ENCODE results near the gene RANBP2.
"Not testable (repeated sequence)": the region's sequence is repeated elsewhere in the genome, so short reads cannot be mapped to it uniquely, and the experiment has no call there.

RANBP2 gene

GRCh38 chr2:108719149-108720044 is at the start of gene RANBP2:
RANBP2 (plus strand) TSS chr2:108719482; CDS start chr2:108719607, 125 bp downstream.
- Histone ChIP-seq H3K36me3 (replicated peaks; ENCODE audit: low read depth, low read length) (no peaks in the 10 kb centered on the region), H3K9me3 (ENCODE audit: insufficient read depth, low read length) (no peaks in the 10 kb centered on the region), H3K79me2 (ENCODE audit: low read length) (peaks cover 54% of the 10 kb centered on the region), H3K27ac (ENCODE audit: low read length) (peak within 1 kb of the TSS; percentile 66), H3K9ac (ENCODE audit: low read length) (peak within 1 kb of the TSS; percentile 90), H3K4me1 (ENCODE audit: low read length) (peaks cover 8% of the 10 kb centered on the region), H3K4me3 (ENCODE audit: low read length) (peak within 1 kb of the TSS; percentile 88), H3K4me2 (ENCODE audit: low read length) (peak within 1 kb of the TSS; percentile 71), H4K20me1 (ENCODE audit: insufficient read depth, low read length) (peaks cover 8% of the 10 kb centered on the region), H3K27me3 (ENCODE audit: low read depth, low read length) (no peaks in the 10 kb centered on the region), H2AFZ (ENCODE audit: low read depth, low read length) (peak within 1 kb of the TSS; percentile 74)
- TF ChIP-seq CTCF (IDR thresholded peaks at IDR 0.05; ENCODE audit: low read depth, low read length): no peak
- TF ChIP-seq EZH2phosphoT487 (IDR thresholded peaks at IDR 0.05; ENCODE audit: low read depth): no peak

DNA sequence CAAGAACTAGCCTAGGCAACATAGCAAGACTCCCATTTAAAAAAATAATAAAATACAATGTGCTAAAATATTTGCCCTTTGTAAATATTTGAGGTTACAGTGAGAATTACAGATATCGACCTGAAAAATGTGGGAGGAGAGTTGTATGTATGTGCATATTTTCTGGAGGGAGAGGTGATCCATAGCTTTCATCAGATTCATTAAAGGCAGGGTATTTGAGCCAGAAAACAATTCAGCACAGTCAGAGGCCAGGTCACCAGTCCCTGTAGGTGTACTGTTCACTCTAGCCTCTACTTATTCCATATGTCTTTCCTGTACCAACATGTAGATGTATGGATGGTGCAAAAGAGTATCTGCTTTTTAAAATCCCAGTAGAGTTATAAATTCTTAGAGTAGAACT is 49.0 kb upstream of the RANBP2 start:
- H3K9me3 ChIP-seq (ENCODE audit: insufficient read depth, low read length); H3K4me2 ChIP-seq (ENCODE audit: low read length); H3K79me2 ChIP-seq (ENCODE audit: low read length); H3K36me3 ChIP-seq (replicated peaks; ENCODE audit: low read depth, low read length); H3K4me1 ChIP-seq (ENCODE audit: low read length); H4K20me1 ChIP-seq (ENCODE audit: insufficient read depth, low read length); H3K4me3 ChIP-seq (ENCODE audit: low read length); H3K27ac ChIP-seq (ENCODE audit: low read length); H3K9ac ChIP-seq (ENCODE audit: low read length); H3K27me3 ChIP-seq (ENCODE audit: low read depth, low read length); H2AFZ ChIP-seq (ENCODE audit: low read depth, low read length): not testable (repeated sequence)

GRCh38 chr2:108672200-108672805 is 47.0 kb upstream of the RANBP2 start:
- H4K20me1 ChIP-seq (ENCODE audit: insufficient read depth, low read length); H3K4me2 ChIP-seq (ENCODE audit: low read length); H3K36me3 ChIP-seq (replicated peaks; ENCODE audit: low read depth, low read length); H3K27me3 ChIP-seq (ENCODE audit: low read depth, low read length); H3K4me1 ChIP-seq (ENCODE audit: low read length); H3K27ac ChIP-seq (ENCODE audit: low read length); H3K79me2 ChIP-seq (ENCODE audit: low read length); H3K4me3 ChIP-seq (ENCODE audit: low read length); H3K9ac ChIP-seq (ENCODE audit: low read length); H3K9me3 ChIP-seq (ENCODE audit: insufficient read depth, low read length); H2AFZ ChIP-seq (ENCODE audit: low read depth, low read length): not testable (repeated sequence)

GRCh38 chr2:108676522-108676921 is 42.8 kb upstream of the RANBP2 start:
- not testable (repeated sequence) for H3K9me3 ChIP-seq (ENCODE audit: insufficient read depth, low read length); H3K4me1 ChIP-seq (ENCODE audit: low read length); H3K4me3 ChIP-seq (ENCODE audit: low read length); H3K9ac ChIP-seq (ENCODE audit: low read length); H3K4me2 ChIP-seq (ENCODE audit: low read length); H3K27me3 ChIP-seq (ENCODE audit: low read depth, low read length); H3K36me3 ChIP-seq (replicated peaks; ENCODE audit: low read depth, low read length); H2AFZ ChIP-seq (ENCODE audit: low read depth, low read length); H3K27ac ChIP-seq (ENCODE audit: low read length); H4K20me1 ChIP-seq (ENCODE audit: insufficient read depth, low read length); H3K79me2 ChIP-seq (ENCODE audit: low read length)

- not testable (repeated sequence) for H4K20me1 ChIP-seq (ENCODE audit: insufficient read depth, low read length); H3K27me3 ChIP-seq (ENCODE audit: low read depth, low read length); H2AFZ ChIP-seq (ENCODE audit: low read depth, low read length); H3K36me3 ChIP-seq (replicated peaks; ENCODE audit: low read depth, low read length); H3K4me3 ChIP-seq (ENCODE audit: low read length); H3K27ac ChIP-seq (ENCODE audit: low read length); H3K4me2 ChIP-seq (ENCODE audit: low read length); H3K9me3 ChIP-seq (ENCODE audit: insufficient read depth, low read length); H3K9ac ChIP-seq (ENCODE audit: low read length); H3K79me2 ChIP-seq (ENCODE audit: low read length); H3K4me1 ChIP-seq (ENCODE audit: low read length)
These were observed 42.0 kb upstream of the RANBP2 start for GRCh38 chr2:108677239-108677744.

DNA sequence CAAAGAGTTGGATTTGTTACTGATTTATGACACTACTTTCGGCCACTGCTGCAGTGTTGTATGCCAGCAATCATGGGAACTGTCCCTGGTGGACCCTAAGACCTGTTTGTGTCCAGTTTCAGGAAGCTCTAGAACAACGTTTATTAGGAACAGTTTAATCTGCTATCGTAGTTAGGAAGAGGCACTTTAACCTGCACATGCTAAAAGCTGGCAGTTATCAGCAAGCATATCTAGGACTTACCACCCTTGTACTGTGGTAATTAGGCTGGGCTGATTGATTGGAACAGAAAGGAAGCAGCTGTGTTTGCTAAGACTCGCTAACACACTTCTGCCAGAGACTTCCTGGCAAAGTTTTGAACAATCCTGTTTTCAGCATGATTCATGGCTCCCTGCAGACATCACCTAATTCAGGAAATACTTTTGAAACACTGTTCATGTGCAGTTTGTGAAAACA is 41.1 kb upstream of the RANBP2 start:
- H3K27ac ChIP-seq (ENCODE audit: low read length); H2AFZ ChIP-seq (ENCODE audit: low read depth, low read length); H3K36me3 ChIP-seq (replicated peaks; ENCODE audit: low read depth, low read length); H3K9me3 ChIP-seq (ENCODE audit: insufficient read depth, low read length); H3K4me1 ChIP-seq (ENCODE audit: low read length); H3K79me2 ChIP-seq (ENCODE audit: low read length); H3K27me3 ChIP-seq (ENCODE audit: low read depth, low read length); H3K4me3 ChIP-seq (ENCODE audit: low read length); H3K9ac ChIP-seq (ENCODE audit: low read length); H4K20me1 ChIP-seq (ENCODE audit: insufficient read depth, low read length); H3K4me2 ChIP-seq (ENCODE audit: low read length): not testable (repeated sequence)

- not testable (repeated sequence) for H3K9ac ChIP-seq (ENCODE audit: low read length); H3K27me3 ChIP-seq (ENCODE audit: low read depth, low read length); H3K79me2 ChIP-seq (ENCODE audit: low read length); H3K27ac ChIP-seq (ENCODE audit: low read length); H3K4me1 ChIP-seq (ENCODE audit: low read length); H3K4me2 ChIP-seq (ENCODE audit: low read length); H4K20me1 ChIP-seq (ENCODE audit: insufficient read depth, low read length); H3K4me3 ChIP-seq (ENCODE audit: low read length); H3K36me3 ChIP-seq (replicated peaks; ENCODE audit: low read depth, low read length); H3K9me3 ChIP-seq (ENCODE audit: insufficient read depth, low read length); H2AFZ ChIP-seq (ENCODE audit: low read depth, low read length)
These were observed 38.5 kb upstream of the RANBP2 start for GRCh38 chr2:108680805-108681204.

GRCh38 chr2:108688818-108689756 is 30.2 kb upstream of the RANBP2 start:
- H4K20me1 ChIP-seq (ENCODE audit: insufficient read depth, low read length); H3K27me3 ChIP-seq (ENCODE audit: low read depth, low read length); H3K36me3 ChIP-seq (replicated peaks; ENCODE audit: low read depth, low read length); H2AFZ ChIP-seq (ENCODE audit: low read depth, low read length); H3K79me2 ChIP-seq (ENCODE audit: low read length); H3K27ac ChIP-seq (ENCODE audit: low read length); H3K4me1 ChIP-seq (ENCODE audit: low read length); H3K9me3 ChIP-seq (ENCODE audit: insufficient read depth, low read length); H3K9ac ChIP-seq (ENCODE audit: low read length); H3K4me3 ChIP-seq (ENCODE audit: low read length); H3K4me2 ChIP-seq (ENCODE audit: low read length): not testable (repeated sequence)

Data from OCI-LY3 (cell line).